MM.1S (cell line): ENCODE data around the gene UBXN1.

Experiments used
- CTCF ChIP-seq: fragments of 300-600 bp; sonication (generic); IDR thresholded peaks from 2 replicates; pipeline ENCODE4 v1.5.1; 2016; ENCODE audit warnings: antibody characterized with exemption, low read length, mixed read lengths
- EZH2 ChIP-seq: fragments of 300-600 bp; sonication (generic); optimal IDR thresholded peaks from 2 replicates; pipeline ENCODE3; 2017; ENCODE audit warnings: low read depth, mild to moderate bottlenecking, antibody characterized with exemption, low read length, mixed read lengths
- EZH2phosphoT487 ChIP-seq: fragments of 300-600 bp; sonication (generic); IDR thresholded peaks from 2 replicates; pipeline ENCODE4 v1.6.1; 2018; ENCODE audit warnings: antibody characterized with exemption, low read length

GRCh38 chr11:62725646-62726045 lies 46.8 kb upstream of the UBXN1 start:
- TF ChIP-seq EZH2, result no peak
- TF ChIP-seq CTCF, result no peak
- TF ChIP-seq EZH2phosphoT487, result no peak
